ENCODE results near the gene CCDC80. TPM values are rescaled to one million over a fixed set of nuclear protein-coding genes. Genes with fewer than 3 reads are reported as not detected.

Gene CCDC80
- total and polyA plus RNA-seq, 9 of the 15 experiments (the other 6 are each of a cell fraction or from before 2014, with no cell fraction given) = 0.17 to 2.0 (median 1.1) TPM

DNA sequence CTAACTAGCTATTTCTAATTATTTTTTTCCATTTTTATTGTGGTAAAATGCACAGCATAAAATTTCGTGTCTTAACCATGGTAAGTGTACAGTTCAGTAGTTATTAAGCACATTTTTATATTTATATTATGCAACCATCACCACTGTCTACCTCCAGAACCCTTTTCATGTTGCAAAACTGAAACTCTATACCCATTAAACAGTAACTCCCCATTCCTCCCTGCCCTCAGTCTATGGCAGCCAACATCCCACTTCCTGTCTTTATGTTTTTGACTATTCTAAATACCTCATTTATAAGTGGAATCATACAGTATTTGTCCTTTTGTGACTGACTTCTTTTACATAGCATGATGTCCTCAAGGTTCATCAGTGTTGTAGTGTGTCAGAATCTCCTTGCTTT, 53.6 kb downstream of the CCDC80 start:
- H3K9me3 ChIP-seq (replicated peaks; ENCODE audit: control insufficient read depth, insufficient read depth, low read depth, low read length) = no peaks in the 10 kb centered on the region
- H3K4me3 ChIP-seq = no peak overlapping the region
- no peaks in the 10 kb centered on the region for H4K20me1 ChIP-seq (replicated peaks; ENCODE audit: control insufficient read depth, insufficient read depth, low read length)
- no peak for FAIRE-seq
- in situ Hi-C loops (cut with MboI) = loop anchor here (25.0 kb wide), 1 partner anchor 700 kb away; no protein-coding TSS in a partner anchor
- WGBS (ENCODE audit: insufficient coverage, low coverage, missing lambda C conversion rate) = 38% methylated on average over 1 of the region's 1 CpG
- TF ChIP-seq U2AF2 (optimal IDR thresholded peaks at IDR 0.05; ENCODE audit: low read depth, low read length) (no peak), KDM4B (IDR thresholded peaks at IDR 0.05; ENCODE audit: borderline replicate concordance in 2 of 2, low read depth in 1 of 2) (no peak), PPARD (CRISPR knock-in tag; IDR thresholded peaks at IDR 0.05) (no peak), SAP30 (IDR thresholded peaks at IDR 0.05; ENCODE audit: borderline replicate concordance, insufficient read depth, low read depth, low read length, poor library complexity, severe bottlenecking) (no peak), HIVEP1 (CRISPR knock-in tag; IDR thresholded peaks at IDR 0.05) (no peak), RBM39 (optimal IDR thresholded peaks at IDR 0.05; ENCODE audit: low read depth, low read length) (no peak), SUPT5H (IDR thresholded peaks at IDR 0.05) (no peak), STAT5A (IDR thresholded peaks at IDR 0.05; ENCODE audit: borderline replicate concordance, low read length) (no peak), NCOR1 (IDR thresholded peaks at IDR 0.05) (no peak), ARID2 (IDR thresholded peaks at IDR 0.05) (no peak), ETV6 (IDR thresholded peaks at IDR 0.05; ENCODE audit: borderline replicate concordance in 1 of 2, low read depth in 2 of 2, low read length in 1 of 2) (no peak), ETV6 (CRISPR knock-in tag; IDR thresholded peaks at IDR 0.05; ENCODE audit: borderline replicate concordance) (no peak), ZNF263 (CRISPR knock-in tag; IDR thresholded peaks at IDR 0.05; ENCODE audit: borderline replicate concordance) (no peak), SP1 (CRISPR knock-in tag; IDR thresholded peaks at IDR 0.05) (no peak), KLF6 (CRISPR knock-in tag; IDR thresholded peaks at IDR 0.05; ENCODE audit: borderline replicate concordance) (no peak)
- TF ChIP-seq, protein P1, sequence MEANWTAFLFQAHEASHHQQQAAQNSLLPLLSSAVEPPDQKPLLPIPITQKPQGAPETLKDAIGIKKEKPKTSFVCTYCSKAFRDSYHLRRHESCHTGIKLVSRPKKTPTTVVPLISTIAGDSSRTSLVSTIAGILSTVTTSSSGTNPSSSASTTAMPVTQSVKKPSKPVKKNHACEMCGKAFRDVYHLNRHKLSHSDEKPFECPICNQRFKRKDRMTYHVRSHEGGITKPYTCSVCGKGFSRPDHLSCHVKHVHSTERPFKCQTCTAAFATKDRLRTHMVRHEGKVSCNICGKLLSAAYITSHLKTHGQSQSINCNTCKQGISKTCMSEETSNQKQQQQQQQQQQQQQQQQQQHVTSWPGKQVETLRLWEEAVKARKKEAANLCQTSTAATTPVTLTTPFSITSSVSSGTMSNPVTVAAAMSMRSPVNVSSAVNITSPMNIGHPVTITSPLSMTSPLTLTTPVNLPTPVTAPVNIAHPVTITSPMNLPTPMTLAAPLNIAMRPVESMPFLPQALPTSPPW (CRISPR knock-in tag; IDR thresholded peaks at IDR 0.05) = no peak
- H3K79me2 ChIP-seq (ENCODE audit: control insufficient read depth, insufficient read depth, low read length) = no peaks in the 10 kb centered on the region
- H3K9ac ChIP-seq (ENCODE audit: insufficient read depth in 1 of 2, low read depth in 2 of 2, low read length in 2 of 2) = no peak overlapping the region
- no peaks in the 10 kb centered on the region for H3K9me1 ChIP-seq (ENCODE audit: control insufficient read depth, insufficient read depth, low read length)
- H3K4me1 ChIP-seq (replicated peaks in 1 of 2; ENCODE audit: control insufficient read depth in 2 of 2, insufficient read depth in 2 of 2, low read length in 2 of 2) = no peaks in the 10 kb centered on the region
- peaks cover 12% of the 10 kb centered on the region; the same call in 1 of the 3 replicates for H3K36me3 ChIP-seq (ENCODE audit: control insufficient read depth, insufficient read depth, low read length)
- POLR2A ChIA-PET = no interaction called here
- no peak for ATAC-seq
- no peak overlapping the region for H3K27ac ChIP-seq (ENCODE audit: extremely low read depth, low read depth, low read length)
- no peak overlapping the region for H3K4me2 ChIP-seq (ENCODE audit: insufficient read depth, low read length)
- no peaks in the 10 kb centered on the region for H3K27me3 ChIP-seq (ENCODE audit: control insufficient read depth in 2 of 2, insufficient read depth in 2 of 2, low read length in 2 of 2)
- no peak for DNase-seq (ENCODE audit: extremely low read depth in 1 of 4, low spot score in 3 of 4)
- CTCF ChIA-PET (ENCODE audit: low intra/inter-chr PET ratio) = no interaction called here
- no peak overlapping the region for H2AFZ ChIP-seq (ENCODE audit: low read depth, low read length)
- intact Hi-C loops (cut with micrococcal nuclease) = loop anchor here (10.0 kb wide), 1 partner anchor 147 kb away; no protein-coding TSS in a partner anchor
- BruUV-seq (replicated peaks) = no TSS peak

Measured in K562 (cell line).